Uterus (tissue), 4 donors: Measurements from ENCODE around the gene LRRC70. TPM values are rescaled to one million over a fixed set of nuclear protein-coding genes. Genes with fewer than 3 reads are reported as not detected.

ENCODE experiments used
- DNase-seq, 2 donors: peaks; one replicate each; pipeline ENCODE4 v3.0.0-alpha.2; 2019 to 2020
- H3K27ac ChIP-seq, 2 donors: fragments of 200-600 bp; sonication (generic); 1 replicate in 1 of 2; 2 replicates in 1 of 2; pipeline ENCODE4 v1.5.1; 2016 to 2018
- H3K27me3 ChIP-seq, 2 donors: fragments of 200-600 bp; sonication (generic); one replicate each; pipeline ENCODE4 v1.5.1; 2018 to 2019; ENCODE audit warnings: control low read depth in 1 of 2
- H3K36me3 ChIP-seq, 2 donors: fragments of 200-600 bp; sonication (generic); one replicate each; pipeline ENCODE4 v1.5.1; 2019; ENCODE audit warnings: control low read depth in 1 of 2
- H3K4me1 ChIP-seq, 2 donors: fragments of 200-600 bp; sonication (generic); one replicate each; pipeline ENCODE4 v1.5.1; 2018 to 2019; ENCODE audit warnings: control low read depth in 1 of 2
- H3K4me3 ChIP-seq, 2 donors: fragments of 200-600 bp; sonication (generic); 1 replicate in 1 of 2; 2 replicates in 1 of 2; pipeline ENCODE4 v1.5.1; 2018 to 2019; ENCODE audit warnings: mild to moderate bottlenecking in 1 of 2
- H3K9me3 ChIP-seq, 2 donors: fragments of 200-600 bp; sonication (generic); one replicate each; pipeline ENCODE4 v1.5.1; 2019; ENCODE audit warnings: control low read depth in 1 of 2
- CTCF ChIP-seq, 4 experiments: fragments of 200-600 bp in 2 of 4; fragments of 450-650 bp in 2 of 4; sonication (generic) in 2 of 4; IDR thresholded peaks; one replicate each; pipeline ENCODE4 v1.5.1; 2016 to 2019; ENCODE audit warnings: antibody characterized with exemption in 4 of 4, mild to moderate bottlenecking in 2 of 4, moderate library complexity in 1 of 4
- POLR2A ChIP-seq, 2 donors: fragments of 450-650 bp; IDR thresholded peaks; one replicate each; pipeline ENCODE4 v1.6.1; 2016; ENCODE audit warnings: antibody characterized with exemption in 2 of 2, mild to moderate bottlenecking in 1 of 2, moderate library complexity in 1 of 2
- intact Hi-C: fragments of 100-400 bp; cut with DNase I; formaldehyde crosslinking; loops from one replicate; pipeline ENCODE4 v1.15.1; 2023; ENCODE audit warnings: low total_unique reads
- total RNA-seq, 4 donors: library from RNA; depleted of rRNA in 3 of 4; stranded (reverse); fragments of >200 nt in 3 of 4; gene quantifications; one replicate each; pipeline versions ENCODE4 v1.1.0 to v1.2.4, GENCODE V29; 2014 to 2023
- donor health status: DM: yes; HTN: yes; CAD: no.

LRRC70 gene
- total RNA-seq, 4 donors from 2014 or later, result 3.3 to 17.6 (median 8.9) TPM

- Histone ChIP-seq H3K27ac (no peak overlapping the region), H3K4me1 (no peaks in the 10 kb centered on the region), H3K36me3 (no peaks in the 10 kb centered on the region), H3K27me3 (no peaks in the 10 kb centered on the region), H3K9me3 (no peaks in the 10 kb centered on the region), H3K4me3 (no peak overlapping the region)
- DNase-seq, result no peak
- TF ChIP-seq POLR2A (IDR thresholded peaks at IDR 0.05) (no peak), CTCF (IDR thresholded peaks at IDR 0.05) (no peak)
- intact Hi-C loops, result no loop called here
Observed at GRCh38 chr5:62577488-62577887, 1.1 kb upstream of the LRRC70 start.

GRCh38 chr5:62579761-62580160 is 1.1 kb downstream of the LRRC70 start:
- intact Hi-C loops, result no loop called here
- H3K36me3 ChIP-seq, result no peaks in the 10 kb centered on the region
- H3K4me1 ChIP-seq, result no peaks in the 10 kb centered on the region
- no peak for DNase-seq
- H3K9me3 ChIP-seq, result no peaks in the 10 kb centered on the region
- no peaks in the 10 kb centered on the region for H3K27me3 ChIP-seq
- TF ChIP-seq POLR2A (IDR thresholded peaks at IDR 0.05), result no peak
- TF ChIP-seq CTCF (IDR thresholded peaks at IDR 0.05), result no peak
- peak overlapping the region in 1 of 2 donors; percentile 55 for H3K27ac ChIP-seq
- no peak overlapping the region for H3K4me3 ChIP-seq

- H3K27ac ChIP-seq, result peak overlapping the region in 1 of 2 donors; percentile 57
- no peaks in the 10 kb centered on the region for H3K27me3 ChIP-seq
- intact Hi-C loops, result no loop called here
- H3K4me3 ChIP-seq, result no peak overlapping the region
- TF ChIP-seq POLR2A (IDR thresholded peaks at IDR 0.05) (no peak), CTCF (IDR thresholded peaks at IDR 0.05) (no peak)
- DNase-seq, result no peak
- no peaks in the 10 kb centered on the region for H3K4me1 ChIP-seq
- H3K36me3 ChIP-seq, result no peaks in the 10 kb centered on the region
- H3K9me3 ChIP-seq, result no peaks in the 10 kb centered on the region
Observed at GRCh38 chr5:62581836-62582597, 3.4 kb downstream of the LRRC70 start.

GRCh38 chr5:62584391-62584790 is 5.8 kb downstream of the LRRC70 start:
- intact Hi-C loops, result no loop called here
- H3K4me3 ChIP-seq, result no peak overlapping the region
- H3K36me3 ChIP-seq, result no peaks in the 10 kb centered on the region
- H3K27me3 ChIP-seq, result no peaks in the 10 kb centered on the region
- H3K27ac ChIP-seq, result no peak overlapping the region
- DNase-seq, result no peak
- H3K9me3 ChIP-seq, result no peaks in the 10 kb centered on the region
- no peaks in the 10 kb centered on the region for H3K4me1 ChIP-seq
- no peak for TF ChIP-seq CTCF (IDR thresholded peaks at IDR 0.05)
- no peak for TF ChIP-seq POLR2A (IDR thresholded peaks at IDR 0.05)

- intact Hi-C loops, result no loop called here
- no peaks in the 10 kb centered on the region for H3K36me3 ChIP-seq
- no peak overlapping the region for H3K4me3 ChIP-seq
- H3K4me1 ChIP-seq, result no peaks in the 10 kb centered on the region
- no peak for DNase-seq
- no peaks in the 10 kb centered on the region for H3K27me3 ChIP-seq
- no peak overlapping the region for H3K27ac ChIP-seq
- TF ChIP-seq CTCF (IDR thresholded peaks at IDR 0.05) (no peak), POLR2A (IDR thresholded peaks at IDR 0.05) (no peak)
- H3K9me3 ChIP-seq, result no peaks in the 10 kb centered on the region
Observed at GRCh38 chr5:62585306-62585705, 6.7 kb downstream of the LRRC70 start.
